RWPE2 (cell line): ENCODE measurements around the gene ETV6.

Experiments used
- ATAC-seq: fragments of 200-7000 bp; cut with Tn5 transposase; 3 replicates; pipeline ENCODE4 v1.9.1; 2021; ENCODE audit warnings: low read depth
- DNase-seq: peaks from one replicate; pipeline ENCODE4 v3.0.0-alpha.2; 2020; ENCODE audit warnings: low spot score
- H3K27ac ChIP-seq: fragments of 450-650 bp; 2 replicates; pipeline ENCODE4 v1.5.1; 2017; ENCODE audit warnings: mild to moderate bottlenecking; ENCODE audit not compliant: poor library complexity, severe bottlenecking
- H3K27me3 ChIP-seq: fragments of 250-450 bp; sonication (Bioruptor Pico); 2 replicates; pipeline ENCODE4 v1.5.1; 2021; ENCODE audit warnings: mild to moderate bottlenecking, moderate library complexity; ENCODE audit not compliant: insufficient read depth, poor library complexity, severe bottlenecking
- H3K36me3 ChIP-seq: fragments of 250-450 bp; sonication (Bioruptor Pico); 2 replicates; pipeline ENCODE4 v1.5.1; 2020; ENCODE audit warnings: low read depth, mild to moderate bottlenecking, moderate library complexity
- H3K4me1 ChIP-seq: fragments of 250-450 bp; sonication (Bioruptor Pico); 2 replicates; pipeline ENCODE4 v1.5.1; 2021; ENCODE audit warnings: mild to moderate bottlenecking, moderate library complexity; ENCODE audit not compliant: insufficient read depth, poor library complexity, severe bottlenecking
- H3K4me3 ChIP-seq: fragments of 250-450 bp; sonication (Bioruptor Pico); 2 replicates; pipeline ENCODE4 v1.5.1; 2021; ENCODE audit warnings: mild to moderate bottlenecking, moderate library complexity; ENCODE audit not compliant: severe bottlenecking
- H3K9me3 ChIP-seq: fragments of 250-450 bp; sonication (Bioruptor Pico); 2 replicates; pipeline ENCODE4 v1.5.1; 2021; ENCODE audit warnings: mild to moderate bottlenecking, moderate library complexity; ENCODE audit not compliant: severe bottlenecking
- TF ChIP-seq, protein P1 (sequence below): fragments of 450-650 bp; IDR thresholded peaks from one replicate; pipeline ENCODE4 v1.5.1; 2017; ENCODE audit warnings: mild to moderate bottlenecking, moderate library complexity; ENCODE audit not compliant: poor library complexity, severe bottlenecking

Gene ETV6

DNA sequence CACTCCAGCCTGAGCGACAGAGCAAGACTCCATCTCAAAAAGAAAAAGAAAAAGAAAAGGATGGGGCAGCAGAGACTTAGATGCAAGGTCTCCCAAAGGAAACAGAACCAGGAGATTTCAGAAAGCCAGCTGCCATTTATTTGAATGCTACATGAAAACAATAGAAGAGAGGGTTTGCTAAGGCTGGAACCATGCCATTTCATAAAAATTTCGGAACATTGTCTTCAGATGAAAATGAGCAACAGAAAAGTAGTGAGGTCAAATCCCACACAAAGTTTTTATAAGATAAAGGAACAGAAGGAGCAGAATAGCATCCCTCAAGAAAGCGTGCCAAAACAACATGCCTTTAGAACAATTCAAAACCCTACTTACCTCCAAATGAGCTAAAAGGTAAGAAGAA lies 175.3 kb downstream of the ETV6 start:
- H3K27me3 ChIP-seq: no peaks in the 10 kb centered on the region
- H3K27ac ChIP-seq: no peak overlapping the region
- H3K4me3 ChIP-seq: no peak overlapping the region
- no peak for DNase-seq
- no peak for ATAC-seq
- H3K4me1 ChIP-seq: no peaks in the 10 kb centered on the region
- H3K9me3 ChIP-seq: no peaks in the 10 kb centered on the region
- TF ChIP-seq, protein P1, sequence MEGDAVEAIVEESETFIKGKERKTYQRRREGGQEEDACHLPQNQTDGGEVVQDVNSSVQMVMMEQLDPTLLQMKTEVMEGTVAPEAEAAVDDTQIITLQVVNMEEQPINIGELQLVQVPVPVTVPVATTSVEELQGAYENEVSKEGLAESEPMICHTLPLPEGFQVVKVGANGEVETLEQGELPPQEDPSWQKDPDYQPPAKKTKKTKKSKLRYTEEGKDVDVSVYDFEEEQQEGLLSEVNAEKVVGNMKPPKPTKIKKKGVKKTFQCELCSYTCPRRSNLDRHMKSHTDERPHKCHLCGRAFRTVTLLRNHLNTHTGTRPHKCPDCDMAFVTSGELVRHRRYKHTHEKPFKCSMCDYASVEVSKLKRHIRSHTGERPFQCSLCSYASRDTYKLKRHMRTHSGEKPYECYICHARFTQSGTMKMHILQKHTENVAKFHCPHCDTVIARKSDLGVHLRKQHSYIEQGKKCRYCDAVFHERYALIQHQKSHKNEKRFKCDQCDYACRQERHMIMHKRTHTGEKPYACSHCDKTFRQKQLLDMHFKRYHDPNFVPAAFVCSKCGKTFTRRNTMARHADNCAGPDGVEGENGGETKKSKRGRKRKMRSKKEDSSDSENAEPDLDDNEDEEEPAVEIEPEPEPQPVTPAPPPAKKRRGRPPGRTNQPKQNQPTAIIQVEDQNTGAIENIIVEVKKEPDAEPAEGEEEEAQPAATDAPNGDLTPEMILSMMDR: no peak
- no peaks in the 10 kb centered on the region for H3K36me3 ChIP-seq

DNA sequence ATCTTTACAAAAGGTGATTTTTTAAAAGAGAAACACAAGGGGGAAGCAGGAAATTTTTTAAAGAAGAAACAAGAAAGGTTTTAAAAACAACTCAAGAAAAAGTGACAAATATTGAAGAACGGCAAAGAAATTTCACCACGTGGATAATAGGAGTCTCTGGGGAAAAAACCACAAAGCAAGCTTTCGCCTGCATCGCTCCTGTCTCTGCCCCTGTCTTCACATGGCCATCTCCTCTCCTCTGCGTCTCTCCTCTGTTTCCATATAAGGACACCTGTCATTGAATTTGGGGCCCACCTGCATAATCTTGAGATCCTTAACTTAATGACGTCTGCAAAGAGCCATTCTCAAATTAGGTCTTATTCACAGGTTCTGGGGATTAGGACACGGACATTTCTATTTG lies 175.8 kb downstream of the ETV6 start:
- ATAC-seq (no peak), DNase-seq (no peak)
- H3K9me3 ChIP-seq: no peaks in the 10 kb centered on the region
- no peaks in the 10 kb centered on the region for H3K4me1 ChIP-seq
- H3K36me3 ChIP-seq: no peaks in the 10 kb centered on the region
- H3K27ac ChIP-seq: no peak overlapping the region
- no peaks in the 10 kb centered on the region for H3K27me3 ChIP-seq
- H3K4me3 ChIP-seq: no peak overlapping the region
- TF ChIP-seq, protein P1: no peak

DNA sequence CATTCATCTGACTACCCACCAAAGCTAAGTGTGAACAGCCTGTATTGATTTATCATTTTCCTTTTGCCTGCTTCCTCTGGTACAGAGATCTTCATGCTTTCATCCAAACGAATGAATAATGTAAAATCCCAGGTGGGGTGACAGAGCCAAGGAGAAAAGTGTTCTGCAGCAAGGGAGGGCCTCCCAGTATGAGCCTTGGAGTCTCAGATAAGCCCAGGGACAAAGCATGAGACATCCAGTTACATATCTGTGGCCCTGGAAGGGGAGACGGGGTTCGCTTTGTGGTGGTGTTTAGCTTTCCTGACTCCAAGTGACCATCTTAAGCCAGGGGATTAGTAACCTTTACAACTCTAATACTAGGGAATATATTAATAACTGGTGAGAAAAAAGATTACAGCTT lies 177.1 kb downstream of the ETV6 start:
- Histone ChIP-seq H3K36me3 (no peaks in the 10 kb centered on the region), H3K9me3 (no peaks in the 10 kb centered on the region), H3K27ac (no peak overlapping the region), H3K4me1 (no peaks in the 10 kb centered on the region), H3K4me3 (no peak overlapping the region), H3K27me3 (no peaks in the 10 kb centered on the region)
- TF ChIP-seq, protein P1: no peak
- ATAC-seq: no peak
- DNase-seq: no peak

DNA sequence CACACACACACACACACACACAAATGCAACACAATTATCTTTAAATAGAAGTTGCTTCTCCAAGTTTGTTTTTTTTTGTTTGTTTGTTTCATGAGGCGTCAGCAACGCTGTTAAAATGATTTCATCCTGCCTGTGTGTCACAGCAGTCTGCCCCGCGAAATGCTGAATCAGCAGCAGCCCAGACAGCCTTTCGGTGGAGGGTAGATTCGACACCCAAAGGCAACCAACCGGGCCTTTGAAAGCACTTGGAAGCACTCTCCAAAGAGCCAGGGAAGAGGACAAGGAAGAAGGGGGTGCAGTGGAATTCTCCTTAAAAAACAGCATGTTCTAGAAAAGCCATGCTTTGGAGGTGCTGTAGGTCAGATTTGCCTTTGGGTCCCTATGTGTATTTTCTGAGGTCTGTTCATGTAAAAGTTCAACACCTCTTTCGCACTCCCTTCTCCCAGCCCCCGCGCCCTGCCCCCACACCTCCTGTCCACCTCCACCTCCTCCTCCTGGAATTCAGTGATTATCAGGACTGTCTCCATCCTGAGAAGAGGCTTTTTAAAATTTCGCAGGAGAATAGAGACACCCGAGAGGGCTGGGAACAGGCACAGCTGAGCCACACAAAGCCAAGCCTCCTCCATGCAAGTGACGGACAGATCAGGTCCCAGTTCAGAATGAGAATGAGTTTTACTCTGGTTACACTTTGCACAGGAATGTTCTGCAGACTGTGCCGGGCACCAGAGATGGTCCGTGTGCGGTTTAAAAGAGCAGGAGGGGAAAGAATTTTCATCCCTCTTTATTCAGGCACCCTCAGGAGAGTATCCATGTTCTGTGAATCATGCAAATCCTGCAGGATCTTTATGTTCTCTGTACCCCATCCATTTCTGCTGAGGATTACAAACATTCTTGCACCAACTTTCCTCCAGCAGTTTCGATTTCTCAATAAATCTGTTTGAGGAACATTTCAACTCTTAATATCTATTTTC lies 177.9 kb downstream of the ETV6 start:
- Histone ChIP-seq H3K9me3 (no peaks in the 10 kb centered on the region), H3K27me3 (no peaks in the 10 kb centered on the region), H3K27ac (no peak overlapping the region), H3K4me3 (no peak overlapping the region), H3K36me3 (no peaks in the 10 kb centered on the region), H3K4me1 (no peaks in the 10 kb centered on the region)
- ATAC-seq: no peak
- TF ChIP-seq, protein P1: no peak
- DNase-seq: no peak

DNA sequence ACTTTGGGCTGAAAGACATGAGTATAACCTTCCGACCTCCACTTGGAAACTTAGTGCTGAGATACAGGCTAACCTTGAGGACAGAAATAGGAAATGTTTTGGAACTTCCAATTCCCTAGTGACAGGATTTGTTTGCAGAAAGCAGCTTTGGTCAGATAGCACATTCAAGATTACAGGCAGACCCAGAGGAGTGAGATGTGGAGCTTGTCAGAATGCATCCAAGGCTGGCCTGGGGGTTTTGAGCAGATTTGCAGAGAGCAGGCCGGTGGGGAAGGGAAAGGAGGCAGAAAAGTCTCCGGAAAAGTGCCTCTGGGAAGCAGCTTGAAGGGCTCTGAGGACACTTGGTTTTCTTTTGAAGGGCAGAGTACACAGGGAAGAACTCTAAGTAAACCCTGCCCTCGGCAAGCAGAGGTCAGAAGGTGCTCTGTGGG lies 180.3 kb downstream of the ETV6 start:
- no peak for DNase-seq
- TF ChIP-seq, protein P1: no peak
- ATAC-seq: no peak
- Histone ChIP-seq H3K9me3 (no peaks in the 10 kb centered on the region), H3K36me3 (no peaks in the 10 kb centered on the region), H3K27me3 (no peaks in the 10 kb centered on the region), H3K4me1 (peaks cover 13% of the 10 kb centered on the region), H3K27ac (no peak overlapping the region), H3K4me3 (no peak overlapping the region)
